ENCODE data around the gene RERG. TPM values are rescaled to one million over a fixed set of nuclear protein-coding genes. Genes with fewer than 3 reads are reported as not detected.

Gene RERG
- polyA plus RNA-seq, 1 experiment = not detected

GRCh38 chr12:15265875-15266274 is 44.7 kb upstream of the RERG start:
- Histone ChIP-seq H3K4me3 (ENCODE audit: low read depth, low read length) (no peak overlapping the region), H3K27me3 (ENCODE audit: control insufficient read depth, insufficient read depth, low read length) (0 out of 2 replicates have a peak, but pooled peaks cover 3% of the 10 kb centered on the region), H3K36me3 (ENCODE audit: control insufficient read depth, insufficient read depth, low read length) (no peaks in the 10 kb centered on the region)
- ChIA-PET CTCF (interaction anchor here (1.2 kb wide), 2 partner anchors 261 to 542 kb away, joined by 3 to 5 read pairs; no protein-coding TSS in a partner anchor), POLR2A (no interaction called here)
- TF ChIP-seq CTCF (IDR thresholded peaks at IDR 0.05; ENCODE audit: insufficient read depth, low read depth, low read length) = no peak
- no peak for DNase-seq (ENCODE audit: low read depth)

GRCh38 chr12:15256761-15257160 is 35.5 kb upstream of the RERG start:
- no peaks in the 10 kb centered on the region for H3K36me3 ChIP-seq (ENCODE audit: control insufficient read depth, insufficient read depth, low read length)
- ChIA-PET CTCF (interaction anchor here (0.8 to 1.6 kb wide), 2 partner anchors 13 to 37 kb away, joined by 4 to 5 read pairs; no protein-coding TSS in a partner anchor), POLR2A (interaction anchor here (0.6 kb wide), 1 partner anchor 70 kb away, joined by 3 read pairs; no protein-coding TSS in a partner anchor)
- H3K27me3 ChIP-seq (ENCODE audit: control insufficient read depth, insufficient read depth, low read length) = no peaks in the 10 kb centered on the region
- no peak for TF ChIP-seq CTCF (IDR thresholded peaks at IDR 0.05; ENCODE audit: insufficient read depth, low read depth, low read length)
- no peak for DNase-seq (ENCODE audit: low read depth)
- no peak overlapping the region for H3K4me3 ChIP-seq (ENCODE audit: low read depth, low read length)

- POLR2A ChIA-PET = no interaction called here
- CTCF ChIA-PET = interaction anchor here (0.7 to 1.5 kb wide), 3 partner anchors 15 to 35 kb away, joined by 3 to 7 read pairs (median 3); partner anchors contain the start of gene RERG
- Histone ChIP-seq H3K36me3 (ENCODE audit: control insufficient read depth, insufficient read depth, low read length) (no peaks in the 10 kb centered on the region), H3K4me3 (ENCODE audit: low read depth, low read length) (no peak overlapping the region), H3K27me3 (ENCODE audit: control insufficient read depth, insufficient read depth, low read length) (no peaks in the 10 kb centered on the region)
- DNase-seq (ENCODE audit: low read depth) = no peak
- no peak for TF ChIP-seq CTCF (IDR thresholded peaks at IDR 0.05; ENCODE audit: insufficient read depth, low read depth, low read length)
Measured at GRCh38 chr12:15253990-15254389, 32.8 kb upstream of the RERG start.

GRCh38 chr12:15244926-15245325 is 23.7 kb upstream of the RERG start:
- no peak for TF ChIP-seq CTCF (IDR thresholded peaks at IDR 0.05; ENCODE audit: insufficient read depth, low read depth, low read length)
- H3K27me3 ChIP-seq (ENCODE audit: control insufficient read depth, insufficient read depth, low read length) = no peaks in the 10 kb centered on the region
- H3K36me3 ChIP-seq (ENCODE audit: control insufficient read depth, insufficient read depth, low read length) = no peaks in the 10 kb centered on the region
- DNase-seq (ENCODE audit: low read depth) = no peak
- POLR2A ChIA-PET = no interaction called here
- H3K4me3 ChIP-seq (ENCODE audit: low read depth, low read length) = no peak overlapping the region
- CTCF ChIA-PET = no interaction called here

- TF ChIP-seq CTCF (IDR thresholded peaks at IDR 0.05; ENCODE audit: insufficient read depth, low read depth, low read length) = no peak
- no peak overlapping the region for H3K4me3 ChIP-seq (ENCODE audit: low read depth, low read length)
- ChIA-PET CTCF (no interaction called here), POLR2A (no interaction called here)
- no peaks in the 10 kb centered on the region for H3K27me3 ChIP-seq (ENCODE audit: control insufficient read depth, insufficient read depth, low read length)
- DNase-seq (ENCODE audit: low read depth) = no peak
- no peaks in the 10 kb centered on the region for H3K36me3 ChIP-seq (ENCODE audit: control insufficient read depth, insufficient read depth, low read length)
Measured at GRCh38 chr12:15244341-15244740, 23.1 kb upstream of the RERG start.
